GM23338 (cell line): ENCODE results near the gene MUC13. TPM values are rescaled to one million over a fixed set of nuclear protein-coding genes. Genes with fewer than 3 reads are reported as not detected.
A peak's percentile ranks its signal among the peaks of the same experiment; 100 is the strongest.

ENCODE experiments used
- ATAC-seq: fragments of 200-7000 bp; cut with Tn5 transposase; 3 replicates; pipeline ENCODE4 v1.9.1; 2020
- DNase-seq: peaks from one replicate; pipeline ENCODE4 v3.0.0-alpha.2; 2015; ENCODE audit warnings: low spot score
- H2AFZ ChIP-seq: fragments of 200-600 bp; sonication (generic); 2 replicates; pipeline ENCODE4 v1.8.0; 2016; ENCODE audit warnings: antibody characterized with exemption, mild to moderate bottlenecking, moderate library complexity
- H3F3A ChIP-seq: fragments of 200-600 bp; sonication (generic); replicated peaks from 2 replicates; pipeline ENCODE4 v1.8.0; 2017; ENCODE audit warnings: antibody characterized with exemption, mixed run types, low read depth
- H3K27ac ChIP-seq: fragments of 200-600 bp; sonication (generic); 2 replicates; pipeline ENCODE4 v1.6.1; 2016; ENCODE audit warnings: low read depth
- H3K27me3 ChIP-seq: fragments of 200-600 bp; sonication (generic); 2 replicates; pipeline ENCODE4 v1.8.0; 2016; ENCODE audit warnings: mild to moderate bottlenecking, mixed run types, moderate library complexity; ENCODE audit not compliant: insufficient read depth
- H3K36me3 ChIP-seq: fragments of 200-600 bp; sonication (generic); 2 replicates; pipeline ENCODE4 v1.8.0; 2016; ENCODE audit warnings: mild to moderate bottlenecking; ENCODE audit not compliant: insufficient read depth
- H3K4me1 ChIP-seq: fragments of 200-600 bp; sonication (generic); 2 replicates; pipeline ENCODE4 v1.8.0; 2016; ENCODE audit warnings: mild to moderate bottlenecking, moderate library complexity; ENCODE audit not compliant: insufficient read depth
- H3K4me2 ChIP-seq: fragments of 200-600 bp; sonication (generic); 2 replicates; pipeline ENCODE4 v1.7.1; 2017; ENCODE audit warnings: mixed run types
- H3K4me3 ChIP-seq: fragments of 200-600 bp; sonication (generic); 2 replicates; pipeline ENCODE4 v1.6.1; 2016; ENCODE audit warnings: mixed run types
- H3K79me2 ChIP-seq: fragments of 200-600 bp; sonication (generic); replicated peaks from 2 replicates; pipeline ENCODE4 v1.8.0; 2017; ENCODE audit warnings: mild to moderate bottlenecking; ENCODE audit not compliant: insufficient read depth
- H3K9me2 ChIP-seq: fragments of 200-600 bp; sonication (generic); 2 replicates; pipeline ENCODE4 v1.8.0; 2017; ENCODE audit not compliant: insufficient read depth
- H4K20me1 ChIP-seq: fragments of 200-600 bp; sonication (generic); replicated peaks from 2 replicates; pipeline ENCODE4 v1.8.0; 2017; ENCODE audit warnings: mild to moderate bottlenecking; ENCODE audit not compliant: insufficient read depth
- H3K27ac Mint-ChIP-seq: 2 replicates; pipeline ENCODE4 v1.8.0; 2020; ENCODE audit warnings: inconsistent platforms, mild to moderate bottlenecking, moderate library complexity, mixed read lengths
- H3K27me3 Mint-ChIP-seq: 3 replicates; pipeline ENCODE4 v1.8.0; 2022; ENCODE audit warnings: low read depth, mild to moderate bottlenecking, moderate library complexity, mixed read lengths, inconsistent platforms; ENCODE audit not compliant: insufficient read depth, poor library complexity
- H3K36me3 Mint-ChIP-seq: 3 replicates; pipeline ENCODE4 v1.8.0; 2021; ENCODE audit warnings: low read depth, mild to moderate bottlenecking, inconsistent platforms, moderate library complexity, mixed read lengths
- H3K4me1 Mint-ChIP-seq: 3 replicates; pipeline ENCODE4 v1.8.0; 2020; ENCODE audit warnings: mild to moderate bottlenecking, inconsistent platforms, mixed read lengths
- H3K4me3 Mint-ChIP-seq: 3 replicates; pipeline ENCODE4 v1.8.0; 2021; ENCODE audit warnings: moderate library complexity, mild to moderate bottlenecking, inconsistent platforms, mixed read lengths
- H3K9me3 Mint-ChIP-seq: 3 replicates; pipeline ENCODE4 v1.8.0; 2020; ENCODE audit warnings: moderate library complexity, mild to moderate bottlenecking, inconsistent platforms, mixed read lengths
- CREB1 ChIP-seq: fragments of 250-450 bp; sonication (Bioruptor Pico); IDR thresholded peaks from 2 replicates; pipeline ENCODE4 v1.5.0; 2020; ENCODE audit warnings: low read depth, mild to moderate bottlenecking, moderate library complexity
- CTCF ChIP-seq, 2 experiments: fragments of 200-600 bp in 1 of 2; sonication (generic) in 1 of 2; conservative IDR thresholded peaks; 2 replicates each; pipeline versions ENCODE4 v1.5.1 to v1.6.1; 2016 to 2017; ENCODE audit warnings: antibody characterized with exemption in 2 of 2, low read depth in 2 of 2, mild to moderate bottlenecking in 2 of 2, moderate library complexity in 1 of 2
- ETS1 ChIP-seq: IDR thresholded peaks from 2 replicates; pipeline ENCODE4 v1.6.1; 2016; ENCODE audit warnings: antibody characterized with exemption
- EZH2phosphoT487 ChIP-seq: fragments of 200-600 bp; sonication (generic); IDR thresholded peaks from one replicate; pipeline ENCODE4 v1.8.1; 2018; ENCODE audit warnings: antibody characterized with exemption; ENCODE audit not compliant: unreplicated experiment
- JUNB ChIP-seq: IDR thresholded peaks from one replicate; pipeline ENCODE4 v1.6.1; 2016; ENCODE audit warnings: antibody characterized with exemption; ENCODE audit not compliant: unreplicated experiment
- NANOG ChIP-seq: IDR thresholded peaks from 2 replicates; pipeline ENCODE4 v1.6.1; 2016; ENCODE audit warnings: antibody characterized with exemption, borderline replicate concordance
- REST ChIP-seq: IDR thresholded peaks from one replicate; pipeline ENCODE4 v1.6.1; 2018; ENCODE audit warnings: antibody characterized with exemption; ENCODE audit not compliant: unreplicated experiment
- ZNF331 ChIP-seq: fragments of 250-450 bp; sonication (Bioruptor Pico); IDR thresholded peaks from 2 replicates; pipeline ENCODE4 v1.5.0; 2020; ENCODE audit warnings: low read depth, mild to moderate bottlenecking, moderate library complexity
- polyA plus RNA-seq: library from polyadenylated mRNA; unstranded; fragments of >200 nt; fragmentation: Nextera tagmentation; extraction: Ambion mirVana; gene quantifications from 2 replicates; pipeline ENCODE4 v1.2.1, GENCODE V29; 2016
- total RNA-seq: library from RNA; depleted of rRNA; stranded (reverse); fragments of >200 nt; shearing (Covaris generic); gene quantifications from 2 replicates; pipeline ENCODE4 v1.2.3, GENCODE V29; 2014

MUC13 gene
- total and polyA plus RNA-seq, 2 experiments from 2014 or later: not detected

- no peak for TF ChIP-seq EZH2phosphoT487
- TF ChIP-seq ETS1: no peak
- no peak for TF ChIP-seq CTCF (conservative IDR thresholded peaks at IDR 0.05; ENCODE audit: low read depth in 2 of 2)
- TF ChIP-seq CREB1: no peak
- Mint-ChIP-seq H3K27ac (no peak overlapping the region), H3K27me3 (peaks cover 6% of the 10 kb centered on the region), H3K36me3 (no peaks in the 10 kb centered on the region), H3K4me1 (no peaks in the 10 kb centered on the region), H3K9me3 (no peaks in the 10 kb centered on the region), H3K4me3 (no peak overlapping the region)
- no peaks in the 10 kb centered on the region for H4K20me1 ChIP-seq
- no peak overlapping the region for H3K4me2 ChIP-seq
- no peak overlapping the region for H3K27ac ChIP-seq
- no peak overlapping the region for H3K4me3 ChIP-seq
- H3K27me3 ChIP-seq: no peaks in the 10 kb centered on the region
- H3K79me2 ChIP-seq: no peaks in the 10 kb centered on the region
- ATAC-seq: no peak
- no peaks in the 10 kb centered on the region for H3F3A ChIP-seq
- 0 out of 2 replicates have a peak overlapping the region, but pooled peaks have one; percentile 5 for H2AFZ ChIP-seq
- DNase-seq: no peak
- peaks cover 4% of the 10 kb centered on the region; the same call in 1 of the 2 replicates for H3K9me2 ChIP-seq
- no peaks in the 10 kb centered on the region for H3K36me3 ChIP-seq
- H3K4me1 ChIP-seq: no peaks in the 10 kb centered on the region
Measured at GRCh38 chr3:124939661-124940060, 5.1 kb upstream of the MUC13 start.

GRCh38 chr3:124938896-124939295, 4.3 kb upstream of the MUC13 start:
- H3K9me2 ChIP-seq: peaks cover 4% of the 10 kb centered on the region; the same call in 1 of the 2 replicates
- no peak for TF ChIP-seq CREB1
- no peaks in the 10 kb centered on the region for H3K36me3 ChIP-seq
- H3K4me3 ChIP-seq: no peak overlapping the region
- H3K27me3 Mint-ChIP-seq: peaks cover 9% of the 10 kb centered on the region
- H3K4me3 Mint-ChIP-seq: no peak overlapping the region
- H3K27me3 ChIP-seq: no peaks in the 10 kb centered on the region
- H3K79me2 ChIP-seq: no peaks in the 10 kb centered on the region
- H3K36me3 Mint-ChIP-seq: no peaks in the 10 kb centered on the region
- H3K27ac ChIP-seq: no peak overlapping the region
- H3K4me1 ChIP-seq: no peaks in the 10 kb centered on the region
- no peaks in the 10 kb centered on the region for H3K9me3 Mint-ChIP-seq
- DNase-seq (no peak), ATAC-seq (no peak)
- H3F3A ChIP-seq: no peaks in the 10 kb centered on the region
- no peak overlapping the region for H3K27ac Mint-ChIP-seq
- no peaks in the 10 kb centered on the region for H4K20me1 ChIP-seq
- H2AFZ ChIP-seq: no peak overlapping the region
- H3K4me2 ChIP-seq: no peak overlapping the region
- H3K4me1 Mint-ChIP-seq: no peaks in the 10 kb centered on the region

- Histone ChIP-seq H3K4me2 (no peak overlapping the region), H3K9me2 (peaks cover 4% of the 10 kb centered on the region; the same call in 1 of the 2 replicates), H3K36me3 (no peaks in the 10 kb centered on the region), H3K27ac (no peak overlapping the region), H3F3A (no peaks in the 10 kb centered on the region), H2AFZ (no peak overlapping the region), H3K4me3 (no peak overlapping the region), H3K27me3 (no peaks in the 10 kb centered on the region), H3K4me1 (no peaks in the 10 kb centered on the region), H4K20me1 (no peaks in the 10 kb centered on the region), H3K79me2 (no peaks in the 10 kb centered on the region)
- Mint-ChIP-seq H3K36me3 (no peaks in the 10 kb centered on the region), H3K4me1 (no peaks in the 10 kb centered on the region), H3K27me3 (peaks cover 9% of the 10 kb centered on the region), H3K9me3 (no peaks in the 10 kb centered on the region), H3K4me3 (no peak overlapping the region), H3K27ac (no peak overlapping the region)
- no peak for ATAC-seq
- TF ChIP-seq JUNB (no peak), CTCF (conservative IDR thresholded peaks at IDR 0.05; ENCODE audit: low read depth in 2 of 2) (no peak), NANOG (no peak), ETS1 (no peak), ZNF331 (CRISPR knock-in tag) (no peak), REST (no peak)
- DNase-seq: no peak
Measured at GRCh38 chr3:124937049-124937448, 2.5 kb upstream of the MUC13 start.
